Epithelial cell of esophagus (primary cell): ENCODE data around the gene SPRN.

ENCODE experiments used
- DNase-seq: peaks from one replicate; pipeline ENCODE4 v3.0.0; 2010; ENCODE audit warnings: low read depth
- H3K4me3 ChIP-seq: 2 replicates; pipeline ENCODE4 v1.5.1; 2011; ENCODE audit warnings: mild to moderate bottlenecking, low read length, control low read depth
- TF ChIP-seq, protein P1 (sequence below): IDR thresholded peaks from 2 replicates; pipeline ENCODE4 v1.5.1; 2011; ENCODE audit warnings: low read depth, mild to moderate bottlenecking, low read length, control low read depth, inconsistent platforms; ENCODE audit not compliant: insufficient read depth; ENCODE audit errors: missing control alignments

The SPRN gene

GRCh38 chr10:133451346-133451745 is 26.9 kb upstream of the SPRN start:
- TF ChIP-seq, protein P1, sequence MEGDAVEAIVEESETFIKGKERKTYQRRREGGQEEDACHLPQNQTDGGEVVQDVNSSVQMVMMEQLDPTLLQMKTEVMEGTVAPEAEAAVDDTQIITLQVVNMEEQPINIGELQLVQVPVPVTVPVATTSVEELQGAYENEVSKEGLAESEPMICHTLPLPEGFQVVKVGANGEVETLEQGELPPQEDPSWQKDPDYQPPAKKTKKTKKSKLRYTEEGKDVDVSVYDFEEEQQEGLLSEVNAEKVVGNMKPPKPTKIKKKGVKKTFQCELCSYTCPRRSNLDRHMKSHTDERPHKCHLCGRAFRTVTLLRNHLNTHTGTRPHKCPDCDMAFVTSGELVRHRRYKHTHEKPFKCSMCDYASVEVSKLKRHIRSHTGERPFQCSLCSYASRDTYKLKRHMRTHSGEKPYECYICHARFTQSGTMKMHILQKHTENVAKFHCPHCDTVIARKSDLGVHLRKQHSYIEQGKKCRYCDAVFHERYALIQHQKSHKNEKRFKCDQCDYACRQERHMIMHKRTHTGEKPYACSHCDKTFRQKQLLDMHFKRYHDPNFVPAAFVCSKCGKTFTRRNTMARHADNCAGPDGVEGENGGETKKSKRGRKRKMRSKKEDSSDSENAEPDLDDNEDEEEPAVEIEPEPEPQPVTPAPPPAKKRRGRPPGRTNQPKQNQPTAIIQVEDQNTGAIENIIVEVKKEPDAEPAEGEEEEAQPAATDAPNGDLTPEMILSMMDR = no peak
- DNase-seq = no peak
- H3K4me3 ChIP-seq = no peak overlapping the region

- no peak overlapping the region for H3K4me3 ChIP-seq
- TF ChIP-seq, protein P1 = no peak
- DNase-seq = no peak
Observed at GRCh38 chr10:133448120-133448519, 23.7 kb upstream of the SPRN start.

- DNase-seq = no peak
- no peak overlapping the region for H3K4me3 ChIP-seq
- TF ChIP-seq, protein P1 = no peak
Observed at GRCh38 chr10:133446979-133447378, 22.6 kb upstream of the SPRN start.

DNA sequence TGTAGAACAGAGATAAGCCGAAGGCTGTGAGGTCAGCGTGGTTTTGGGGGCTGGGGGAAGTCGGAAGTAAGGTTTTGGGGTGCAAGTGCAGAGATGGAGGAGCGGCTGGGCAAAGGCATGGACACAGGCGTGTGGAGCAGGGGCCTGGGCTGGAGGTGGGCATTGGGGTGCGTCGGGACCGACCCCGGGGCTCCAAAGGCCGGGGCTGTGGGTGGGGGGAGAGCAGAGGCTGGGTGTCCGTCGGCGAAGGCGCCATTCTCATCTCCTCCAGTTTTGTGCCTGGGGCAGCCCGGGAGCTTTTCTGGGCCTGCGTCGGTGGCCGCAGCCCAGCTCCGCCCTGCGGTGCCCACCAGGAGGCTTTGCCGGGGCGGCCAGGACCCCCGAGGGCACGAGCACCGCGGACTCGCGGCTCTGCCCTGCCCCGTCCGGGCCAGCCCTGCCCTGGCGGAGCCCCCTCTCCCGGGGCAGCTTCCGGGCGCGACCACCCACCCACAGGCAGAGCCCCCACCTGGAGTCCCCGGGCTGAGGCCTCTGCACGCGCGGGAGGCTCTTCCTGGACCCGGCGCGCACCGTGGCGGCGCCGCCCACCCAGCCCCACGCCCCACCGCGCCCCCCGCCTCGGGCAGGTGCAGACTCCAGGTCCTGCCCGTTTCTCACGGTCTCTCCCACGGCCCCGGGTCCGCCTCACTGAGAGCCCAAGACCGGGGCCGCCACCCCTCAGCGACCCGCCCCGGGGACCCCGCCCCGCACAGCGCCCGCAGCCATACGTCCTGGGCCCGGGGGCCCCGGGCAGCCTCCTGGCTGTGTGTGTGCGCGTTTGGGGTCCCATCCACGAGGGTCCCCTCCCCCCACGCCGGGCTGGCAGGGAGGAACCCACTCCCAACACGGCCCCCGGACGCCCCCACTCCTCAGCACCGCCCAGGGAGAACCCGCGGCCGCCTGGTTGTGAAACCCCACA is 21.6 kb upstream of the SPRN start:
- no peak for DNase-seq
- TF ChIP-seq, protein P1 = no peak
- no peak overlapping the region for H3K4me3 ChIP-seq

GRCh38 chr10:133445268-133445732 is 20.9 kb upstream of the SPRN start:
- TF ChIP-seq, protein P1 = no peak
- H3K4me3 ChIP-seq = no peak overlapping the region
- DNase-seq = no peak

- TF ChIP-seq, protein P1 = no peak
- no peak overlapping the region for H3K4me3 ChIP-seq
- no peak for DNase-seq
Observed at GRCh38 chr10:133444342-133445267, 20.2 kb upstream of the SPRN start.
